Endothelial cell (in vitro differentiated cells): ENCODE measurements around the gene COL4A4. TPM values are rescaled to one million over a fixed set of nuclear protein-coding genes. Genes with fewer than 3 reads are reported as not detected.

ENCODE experiments used
- DNase-seq: peaks from one replicate; pipeline ENCODE4 v3.0.0; 2021; ENCODE audit warnings: low spot score
- H3K27ac Mint-ChIP-seq: one replicate; pipeline ENCODE4 v1.8.0; 2021; ENCODE audit warnings: mixed read lengths, inconsistent platforms; ENCODE audit not compliant: unreplicated experiment
- H3K27me3 Mint-ChIP-seq: one replicate; pipeline ENCODE4 v1.8.0; 2021; ENCODE audit warnings: mild to moderate bottlenecking, moderate library complexity, mixed read lengths, inconsistent platforms; ENCODE audit not compliant: unreplicated experiment
- H3K36me3 Mint-ChIP-seq: one replicate; pipeline ENCODE4 v1.8.0; 2021; ENCODE audit warnings: mild to moderate bottlenecking, low read depth, mixed read lengths, inconsistent platforms; ENCODE audit not compliant: unreplicated experiment
- H3K4me1 Mint-ChIP-seq: one replicate; pipeline ENCODE4 v1.8.0; 2021; ENCODE audit warnings: mild to moderate bottlenecking, mixed read lengths, inconsistent platforms; ENCODE audit not compliant: unreplicated experiment
- H3K4me3 Mint-ChIP-seq: one replicate; pipeline ENCODE4 v1.8.0; 2021; ENCODE audit warnings: mild to moderate bottlenecking, mixed read lengths, inconsistent platforms; ENCODE audit not compliant: unreplicated experiment
- H3K9me3 Mint-ChIP-seq: one replicate; pipeline ENCODE4 v1.8.0; 2021; ENCODE audit warnings: mixed read lengths, inconsistent platforms; ENCODE audit not compliant: unreplicated experiment
- total RNA-seq: library from RNA; stranded (reverse); fragmentation: NEBNext Ultra II Directional; extraction: Animal tissue kit (Norgen Biotek cat#: 25700); gene quantifications from one replicate; pipeline ENCODE4 v1.2.1, GENCODE V29; 2021; ENCODE audit not compliant: unreplicated experiment
- TF ChIP-seq, protein P1 (sequence below): fragments of 200-600 bp; sonication (generic); IDR thresholded peaks from one replicate; pipeline ENCODE4 v1.5.0; 2021; ENCODE audit warnings: antibody characterized with exemption; ENCODE audit not compliant: unreplicated experiment

Gene COL4A4
- total RNA-seq, 1 donor from 2014 or later = 0.15 TPM

GRCh38 chr2:227148106-227148505, 15.9 kb downstream of the COL4A4 start:
- Mint-ChIP-seq H3K36me3 (no peaks in the 10 kb centered on the region), H3K27ac (no peak overlapping the region), H3K9me3 (no peaks in the 10 kb centered on the region), H3K4me1 (no peaks in the 10 kb centered on the region), H3K27me3 (no peaks in the 10 kb centered on the region), H3K4me3 (no peak overlapping the region)
- TF ChIP-seq, protein P1, sequence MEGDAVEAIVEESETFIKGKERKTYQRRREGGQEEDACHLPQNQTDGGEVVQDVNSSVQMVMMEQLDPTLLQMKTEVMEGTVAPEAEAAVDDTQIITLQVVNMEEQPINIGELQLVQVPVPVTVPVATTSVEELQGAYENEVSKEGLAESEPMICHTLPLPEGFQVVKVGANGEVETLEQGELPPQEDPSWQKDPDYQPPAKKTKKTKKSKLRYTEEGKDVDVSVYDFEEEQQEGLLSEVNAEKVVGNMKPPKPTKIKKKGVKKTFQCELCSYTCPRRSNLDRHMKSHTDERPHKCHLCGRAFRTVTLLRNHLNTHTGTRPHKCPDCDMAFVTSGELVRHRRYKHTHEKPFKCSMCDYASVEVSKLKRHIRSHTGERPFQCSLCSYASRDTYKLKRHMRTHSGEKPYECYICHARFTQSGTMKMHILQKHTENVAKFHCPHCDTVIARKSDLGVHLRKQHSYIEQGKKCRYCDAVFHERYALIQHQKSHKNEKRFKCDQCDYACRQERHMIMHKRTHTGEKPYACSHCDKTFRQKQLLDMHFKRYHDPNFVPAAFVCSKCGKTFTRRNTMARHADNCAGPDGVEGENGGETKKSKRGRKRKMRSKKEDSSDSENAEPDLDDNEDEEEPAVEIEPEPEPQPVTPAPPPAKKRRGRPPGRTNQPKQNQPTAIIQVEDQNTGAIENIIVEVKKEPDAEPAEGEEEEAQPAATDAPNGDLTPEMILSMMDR = no peak
- no peak for DNase-seq

- Mint-ChIP-seq H3K4me1 (no peaks in the 10 kb centered on the region), H3K9me3 (no peaks in the 10 kb centered on the region), H3K27ac (no peak overlapping the region), H3K27me3 (no peaks in the 10 kb centered on the region), H3K36me3 (no peaks in the 10 kb centered on the region), H3K4me3 (no peak overlapping the region)
- TF ChIP-seq, protein P1 = no peak
- DNase-seq = no peak
These were observed 17.0 kb downstream of the COL4A4 start for GRCh38 chr2:227147023-227147422.

- Mint-ChIP-seq H3K36me3 (no peaks in the 10 kb centered on the region), H3K4me3 (no peak overlapping the region), H3K4me1 (no peaks in the 10 kb centered on the region), H3K27me3 (no peaks in the 10 kb centered on the region), H3K9me3 (no peaks in the 10 kb centered on the region), H3K27ac (no peak overlapping the region)
- no peak for DNase-seq
- TF ChIP-seq, protein P1 = no peak
These were observed 17.5 kb downstream of the COL4A4 start for GRCh38 chr2:227146456-227146855.

GRCh38 chr2:227143895-227144294, 20.1 kb downstream of the COL4A4 start:
- TF ChIP-seq, protein P1 = no peak
- Mint-ChIP-seq H3K27me3 (no peaks in the 10 kb centered on the region), H3K9me3 (no peaks in the 10 kb centered on the region), H3K4me1 (no peaks in the 10 kb centered on the region), H3K4me3 (no peak overlapping the region), H3K36me3 (no peaks in the 10 kb centered on the region), H3K27ac (no peak overlapping the region)
- DNase-seq = no peak

- TF ChIP-seq, protein P1 = no peak
- Mint-ChIP-seq H3K36me3 (no peaks in the 10 kb centered on the region), H3K27me3 (no peaks in the 10 kb centered on the region), H3K4me1 (no peaks in the 10 kb centered on the region), H3K9me3 (no peaks in the 10 kb centered on the region), H3K27ac (no peak overlapping the region), H3K4me3 (no peak overlapping the region)
- no peak for DNase-seq
These were observed 22.7 kb downstream of the COL4A4 start for GRCh38 chr2:227141301-227141700.
